ENCODE measurements around the gene ELN. TPM values are rescaled to one million over a fixed set of nuclear protein-coding genes. Genes with fewer than 3 reads are reported as not detected.

The ELN gene
- polyA plus RNA-seq, 1 experiment, result 619 TPM

DNA sequence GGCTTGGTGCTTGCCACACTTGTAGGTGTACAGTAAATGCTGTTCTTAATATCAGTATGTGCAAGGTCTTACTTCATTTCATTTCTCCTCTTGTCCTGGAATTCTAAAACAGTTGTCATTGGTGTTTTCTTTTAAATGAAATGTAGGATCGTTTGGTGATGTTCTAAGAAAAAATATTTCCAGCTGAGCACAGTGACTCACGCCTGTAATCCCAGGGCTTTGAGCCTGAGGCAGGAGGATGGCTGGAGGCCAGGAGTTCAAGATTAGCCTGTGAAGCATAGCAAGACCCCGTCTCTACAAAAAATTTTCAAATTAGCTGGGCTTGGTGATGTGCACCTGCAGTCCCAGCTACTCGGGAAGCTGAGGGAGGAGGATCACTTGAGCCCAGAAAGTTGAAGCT is 32.6 kb upstream of the ELN start:
- ChIA-PET POLR2A (interaction anchor here (0.6 kb wide), 1 partner anchor 42 kb away, joined by 6 read pairs; no protein-coding TSS in a partner anchor), CTCF (interaction anchor here (1.3 to 5.8 kb wide), 2 partner anchors 14 to 32 kb away, joined by 3 to 34 read pairs; partner anchors contain the start of gene ELN)
- Histone ChIP-seq H3K4me3 (ENCODE audit: low read depth, low read length) (no peak overlapping the region), H3K27me3 (ENCODE audit: control insufficient read depth, insufficient read depth, low read length) (no peaks in the 10 kb centered on the region), H3K36me3 (ENCODE audit: control insufficient read depth, insufficient read depth, low read length) (no peaks in the 10 kb centered on the region; the same call in 1 of the 2 replicates)
- TF ChIP-seq CTCF (IDR thresholded peaks at IDR 0.05; ENCODE audit: insufficient read depth, low read depth, low read length), result no peak
- DNase-seq (ENCODE audit: low read depth), result peak; percentile 73

GRCh38 chr7:73995821-73996511 is 32.0 kb upstream of the ELN start:
- CTCF ChIA-PET, result interaction anchor here (1.3 to 5.8 kb wide), 2 partner anchors 14 to 31 kb away, joined by 3 to 34 read pairs; partner anchors contain the start of gene ELN
- no peak for DNase-seq (ENCODE audit: low read depth)
- TF ChIP-seq CTCF (IDR thresholded peaks at IDR 0.05; ENCODE audit: insufficient read depth, low read depth, low read length), result no peak
- Histone ChIP-seq H3K27me3 (ENCODE audit: control insufficient read depth, insufficient read depth, low read length) (no peaks in the 10 kb centered on the region), H3K36me3 (ENCODE audit: control insufficient read depth, insufficient read depth, low read length) (no peaks in the 10 kb centered on the region; the same call in 1 of the 2 replicates), H3K4me3 (ENCODE audit: low read depth, low read length) (no peak overlapping the region)
- POLR2A ChIA-PET, result interaction anchor here (0.6 kb wide), 1 partner anchor 42 kb away, joined by 6 read pairs; no protein-coding TSS in a partner anchor

DNA sequence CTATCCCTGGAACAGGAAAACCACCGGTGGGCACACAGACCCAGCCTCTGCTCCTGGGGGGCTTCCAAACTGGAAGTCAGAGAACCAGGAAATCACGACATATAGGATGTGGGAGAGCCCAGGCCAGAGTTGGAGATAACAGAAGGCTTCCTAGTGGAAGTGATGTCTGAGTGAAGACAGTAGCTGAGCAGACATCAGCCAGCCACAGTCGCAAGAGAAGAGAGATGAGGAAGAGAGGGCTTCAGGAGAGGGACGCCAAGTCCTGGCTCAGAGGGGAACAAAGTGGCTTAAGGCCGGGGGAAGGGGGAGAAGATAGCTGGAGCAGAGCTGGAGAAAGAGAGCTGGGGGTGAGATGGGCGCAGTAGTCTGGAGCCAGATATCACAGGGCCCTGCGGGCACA is 30.9 kb upstream of the ELN start:
- TF ChIP-seq CTCF (IDR thresholded peaks at IDR 0.05; ENCODE audit: insufficient read depth, low read depth, low read length), result no peak

GRCh38 chr7:73999664-74000435 is 28.1 kb upstream of the ELN start:
- peak; percentile 94 for DNase-seq (ENCODE audit: low read depth)
- Histone ChIP-seq H3K4me3 (ENCODE audit: low read depth, low read length) (no peak overlapping the region), H3K27me3 (ENCODE audit: control insufficient read depth, insufficient read depth, low read length) (no peaks in the 10 kb centered on the region), H3K36me3 (ENCODE audit: control insufficient read depth, insufficient read depth, low read length) (no peaks in the 10 kb centered on the region; the same call in 1 of the 2 replicates)
- TF ChIP-seq CTCF (IDR thresholded peaks at IDR 0.05; ENCODE audit: insufficient read depth, low read depth, low read length), result no peak
- ChIA-PET CTCF (interaction anchor here (5.8 kb wide), 1 partner anchor 27 kb away, joined by 34 read pairs; the partner anchor contains the start of gene ELN), POLR2A (interaction anchor here (0.7 kb wide), 1 partner anchor 130 kb away, joined by 14 read pairs; no protein-coding TSS in a partner anchor)

More for the DNA sequence above, 30.9 kb upstream of the ELN start:
- Histone ChIP-seq H3K27me3 (ENCODE audit: control insufficient read depth, insufficient read depth, low read length) (no peaks in the 10 kb centered on the region), H3K4me3 (ENCODE audit: low read depth, low read length) (no peak overlapping the region), H3K36me3 (ENCODE audit: control insufficient read depth, insufficient read depth, low read length) (no peaks in the 10 kb centered on the region; the same call in 1 of the 2 replicates)
- ChIA-PET CTCF (interaction anchor here (0.6 to 5.8 kb wide), 3 partner anchors 9 to 30 kb away, joined by 4 to 34 read pairs (median 4); partner anchors contain the start of gene ELN), POLR2A (no interaction called here)
- no peak for DNase-seq (ENCODE audit: low read depth)
